ENCODE data around the gene RDH5. TPM values are rescaled to one million over a fixed set of nuclear protein-coding genes. Genes with fewer than 3 reads are reported as not detected.

RDH5 gene
- total and polyA plus RNA-seq, 4 donors = 3.1 to 5.4 (median 3.9) TPM

GRCh38 chr12:55728939-55729818, 9.0 kb downstream of the RDH5 start, which contains the start of gene CD63:
CD63 (minus strand) TSS chr12:55729009; CDS start chr12:55728341, 668 bp downstream.
- 0 to 1% methylated on average over 39 to 61 of the region's 61 CpGs for WGBS, 2 donors
- peaks cover 0 to 28% (median 10%) of the 10 kb centered on the region in 5 donors for H3K4me1 ChIP-seq (ENCODE audit: control insufficient read depth in 5 of 5, insufficient read depth in 5 of 5, low read length in 5 of 5)
- ATAC-seq (ENCODE audit: insufficient read depth, low FRiP score) = peak; percentile 79

GRCh38 chr12:55729819-55730818, 9.9 kb downstream of the RDH5 start:
- H3K9me3 ChIP-seq (ENCODE audit: control insufficient read depth in 4 of 4, insufficient read depth in 3 of 4, low read length in 3 of 4) = no peaks in the 10 kb centered on the region
- TF ChIP-seq CTCF (IDR thresholded peaks at IDR 0.05; ENCODE audit: control extremely low read depth, extremely low read depth) = no peak
- ATAC-seq (ENCODE audit: insufficient read depth, low FRiP score) = peak; percentile 12
- WGBS, 2 donors = 3 to 4% methylated on average over 19 of the region's 19 CpGs
- H3K27me3 ChIP-seq (ENCODE audit: control insufficient read depth in 3 of 3, insufficient read depth in 3 of 3, low read length in 2 of 3) = no peaks in the 10 kb centered on the region
- peaks cover 5 to 21% (median 16%) of the 10 kb centered on the region in 4 donors for H3K36me3 ChIP-seq (ENCODE audit: control insufficient read depth in 4 of 4, insufficient read depth in 4 of 4, low read length in 4 of 4)
- peak overlapping the region; percentile 98 for H3K27ac ChIP-seq (ENCODE audit: low read depth in 1 of 2, low read length in 1 of 2)
- peak; percentile 61 to 76 (median 74) for DNase-seq
- peak overlapping the region; percentile 51 for H3K4me3 ChIP-seq
- H3K9ac ChIP-seq (ENCODE audit: insufficient read depth in 1 of 2, low read length in 2 of 2) = peak overlapping the region in 1 of 2 donors; percentile 44
- H3K4me1 ChIP-seq (ENCODE audit: control insufficient read depth in 5 of 5, insufficient read depth in 5 of 5, low read length in 5 of 5) = peaks cover 0 to 28% (median 10%) of the 10 kb centered on the region in 5 donors

More at GRCh38 chr12:55728939-55729818, 9.0 kb downstream of the RDH5 start, which contains the start of gene CD63:
- Histone ChIP-seq H3K9ac (ENCODE audit: insufficient read depth in 1 of 2, low read length in 2 of 2) (peak within 1 kb of the TSS; percentile 61 to 69), H3K4me3 (peak within 1 kb of the TSS; percentile 64), H3K36me3 (ENCODE audit: control insufficient read depth in 4 of 4, insufficient read depth in 4 of 4, low read length in 4 of 4) (peaks cover 5 to 24% (median 23%) of the 10 kb centered on the region in 4 donors), H3K27ac (ENCODE audit: low read depth in 1 of 2, low read length in 1 of 2) (peak within 1 kb of the TSS; percentile 98), H3K9me3 (ENCODE audit: control insufficient read depth in 4 of 4, insufficient read depth in 3 of 4, low read length in 3 of 4) (no peaks in the 10 kb centered on the region), H3K27me3 (ENCODE audit: control insufficient read depth in 3 of 3, insufficient read depth in 3 of 3, low read length in 2 of 3) (no peaks in the 10 kb centered on the region)
- TF ChIP-seq CTCF (IDR thresholded peaks at IDR 0.05; ENCODE audit: control extremely low read depth, extremely low read depth) = no peak
- DNase-seq = peak; percentile 93 to 95 (median 95)

GRCh38 chr12:55732288-55732687, 12.1 kb downstream of the RDH5 start:
- Histone ChIP-seq H3K4me3 (no peak overlapping the region), H3K36me3 (ENCODE audit: control insufficient read depth in 4 of 4, insufficient read depth in 4 of 4, low read length in 4 of 4) (peaks cover 0 to 3% (median 0%) of the 10 kb centered on the region in 4 donors), H3K9me3 (ENCODE audit: control insufficient read depth in 4 of 4, insufficient read depth in 3 of 4, low read length in 3 of 4) (no peaks in the 10 kb centered on the region), H3K27me3 (ENCODE audit: control insufficient read depth in 3 of 3, insufficient read depth in 3 of 3, low read length in 2 of 3) (no peaks in the 10 kb centered on the region), H3K9ac (ENCODE audit: insufficient read depth in 1 of 2, low read length in 2 of 2) (no peak overlapping the region), H3K27ac (ENCODE audit: low read depth in 1 of 2, low read length in 1 of 2) (no peak overlapping the region), H3K4me1 (ENCODE audit: control insufficient read depth in 5 of 5, insufficient read depth in 5 of 5, low read length in 5 of 5) (peaks cover 0 to 29% (median 5%) of the 10 kb centered on the region in 5 donors)
- WGBS, 2 donors = 82 to 88% methylated on average over 4 of the region's 4 CpGs
- ATAC-seq (ENCODE audit: insufficient read depth, low FRiP score) (no peak), DNase-seq (no peak)
- TF ChIP-seq CTCF (IDR thresholded peaks at IDR 0.05; ENCODE audit: control extremely low read depth, extremely low read depth) = no peak
